H1 (cell line): ENCODE results near the gene OR6C65. TPM values are rescaled to one million over a fixed set of nuclear protein-coding genes. Genes with fewer than 3 reads are reported as not detected.

Experiments
- CTCF ChIA-PET: fragments of 300-600 bp; sonication (Branson Sonifier 250); formaldehyde crosslinking; loops from one replicate; lab custom pipeline; 2021; ENCODE audit not compliant: partially characterized antibody; lab: Charles Lee
- POLR2A ChIA-PET: fragments of 300-600 bp; sonication (Branson Sonifier 250); formaldehyde crosslinking; loops from one replicate; lab custom pipeline; 2021; ENCODE audit warnings: inconsistent platforms; ENCODE audit not compliant: partially characterized antibody; lab: Charles Lee
- DNase-seq, 2 experiments: peaks; one replicate each; pipeline versions ENCODE4 v3.0.0 to v3.0.0-alpha.2; 2010 to 2022; ENCODE audit warnings: low spot score in 2 of 2, low read depth in 1 of 2, mixed read lengths in 1 of 2
- FAIRE-seq: peaks from 2 replicates; lab custom pipeline; 2011; peaks lifted over from hg19 to GRCh38; lab: Jason Lieb, UNC
- H2AFZ ChIP-seq: 2 replicates; pipeline ENCODE4 v1.8.1; 2012; ENCODE audit warnings: low read length, inconsistent platforms
- H2AK5ac ChIP-seq: 2 replicates; pipeline ENCODE4 v1.6.1; 2013; ENCODE audit warnings: low read depth, low read length
- H2BK120ac ChIP-seq: replicated peaks from 2 replicates; pipeline ENCODE3; 2013; ENCODE audit warnings: low read depth, low read length, inconsistent platforms
- H2BK12ac ChIP-seq: 2 replicates; pipeline ENCODE4 v1.6.1; 2013; ENCODE audit warnings: low read depth, low read length
- H2BK15ac ChIP-seq: 2 replicates; pipeline ENCODE4 v1.6.1; 2013; ENCODE audit warnings: low read length
- H2BK20ac ChIP-seq: 2 replicates; pipeline ENCODE4 v1.6.1; 2013; ENCODE audit warnings: low read length
- H2BK5ac ChIP-seq: 2 replicates; pipeline ENCODE4 v1.6.1; 2013; ENCODE audit warnings: low read depth, low read length
- H3K14ac ChIP-seq: 2 replicates; pipeline ENCODE4 v1.6.1; 2013; ENCODE audit warnings: inconsistent platforms; ENCODE audit not compliant: insufficient read length
- H3K18ac ChIP-seq: 2 replicates; pipeline ENCODE4 v1.6.1; 2013; ENCODE audit warnings: low read length; ENCODE audit errors: extremely low read depth
- H3K23ac ChIP-seq: 2 replicates; pipeline ENCODE4 v1.6.1; 2013; ENCODE audit warnings: inconsistent platforms; ENCODE audit not compliant: insufficient read length
- H3K23me2 ChIP-seq: 2 replicates; pipeline ENCODE4 v1.6.1; 2013; ENCODE audit warnings: low read depth, low read length
- H3K27ac ChIP-seq: 2 replicates; pipeline ENCODE4 v1.6.1; 2011; ENCODE audit warnings: low read depth, low read length, inconsistent platforms
- H3K27me3 ChIP-seq, 4 experiments: replicated peaks in 1 of 4; 1 replicate in 1 of 4; 2 replicates in 3 of 4; pipeline versions ENCODE4 v1.6.1 to v1.8.1; 2011 to 2013; ENCODE audit warnings: low read length in 3 of 4, mild to moderate bottlenecking in 3 of 4, inconsistent platforms in 2 of 4, mixed read lengths in 2 of 4, moderate library complexity in 1 of 4; ENCODE audit not compliant: control insufficient read depth in 3 of 4, insufficient read depth in 3 of 4; ENCODE audit errors: extremely low read depth in 1 of 4
- H3K36me3 ChIP-seq, 4 experiments: 2 replicates each; pipeline versions ENCODE4 v1.6.1 to v1.8.1; 2011 to 2013; ENCODE audit warnings: mild to moderate bottlenecking in 4 of 4, low read length in 3 of 4, moderate library complexity in 2 of 4, control low read depth in 1 of 4, inconsistent platforms in 1 of 4; ENCODE audit not compliant: insufficient read depth in 4 of 4, control insufficient read depth in 2 of 4
- H3K4ac ChIP-seq: replicated peaks from 2 replicates; pipeline ENCODE3; 2013; ENCODE audit warnings: low read length, low read depth, mixed read lengths, inconsistent platforms; ENCODE audit not compliant: insufficient read length
- H3K4me1 ChIP-seq, 4 experiments: replicated peaks in 1 of 4; 1 replicate in 1 of 4; 2 replicates in 3 of 4; pipeline versions ENCODE4 v1.6.1 to v1.8.1; 2011 to 2013; ENCODE audit warnings: low read length in 3 of 4, inconsistent platforms in 2 of 4, mixed read lengths in 1 of 4; ENCODE audit not compliant: insufficient read depth in 4 of 4, control insufficient read depth in 3 of 4
- H3K4me2 ChIP-seq, 2 experiments: 2 replicates each; pipeline versions ENCODE4 v1.6.1 to v1.8.1; 2011 to 2013; ENCODE audit warnings: low read depth in 2 of 2, low read length in 2 of 2, control low read depth in 1 of 2, inconsistent platforms in 1 of 2, mild to moderate bottlenecking in 1 of 2; ENCODE audit not compliant: insufficient read depth in 1 of 2
- H3K4me3 ChIP-seq, 4 experiments: fragments of 200-600, 300-600 bp in 1 of 4; sonication (generic), shearing (Covaris generic), sonication (Bioruptor Twin) in 1 of 4; 2 replicates each; pipeline versions ENCODE4 v1.5.1 to v1.8.1; 2011 to 2016; ENCODE audit warnings: low read length in 4 of 4, low read depth in 3 of 4, control low read depth in 2 of 4, inconsistent platforms in 2 of 4, mild to moderate bottlenecking in 2 of 4, mixed read lengths in 1 of 4, moderate library complexity in 1 of 4; ENCODE audit not compliant: insufficient read depth in 2 of 4; ENCODE audit errors: extremely low read depth in 1 of 4
- H3K56ac ChIP-seq: replicated peaks from 2 replicates; pipeline ENCODE3; 2013; ENCODE audit warnings: low read depth, mild to moderate bottlenecking, mixed read lengths, low read length, inconsistent platforms; ENCODE audit not compliant: insufficient read length
- H3K79me1 ChIP-seq: 2 replicates; pipeline ENCODE4 v1.6.1; 2013; ENCODE audit warnings: low read depth, low read length, control low read depth
- H3K79me2 ChIP-seq, 2 experiments: 2 replicates each; pipeline versions ENCODE4 v1.6.1 to v1.8.1; 2012 to 2013; ENCODE audit warnings: low read length in 2 of 2, mild to moderate bottlenecking in 2 of 2, inconsistent platforms in 1 of 2; ENCODE audit not compliant: insufficient read depth in 2 of 2, control insufficient read depth in 1 of 2
- H3K9ac ChIP-seq, 4 experiments: replicated peaks in 1 of 4; 1 replicate in 1 of 4; 2 replicates in 3 of 4; pipeline versions ENCODE4 v1.6.1 to v1.8.1; 2011 to 2013; ENCODE audit warnings: low read depth in 3 of 4, low read length in 3 of 4, control low read depth in 2 of 4, mild to moderate bottlenecking in 2 of 4, moderate library complexity in 2 of 4, inconsistent platforms in 1 of 4; ENCODE audit errors: extremely low read depth in 1 of 4
- H3K9me3 ChIP-seq, 2 experiments: 2 replicates each; pipeline versions ENCODE4 v1.6.1 to v1.8.1; 2012 to 2013; ENCODE audit warnings: mild to moderate bottlenecking in 2 of 2, moderate library complexity in 2 of 2, control low read depth in 1 of 2, inconsistent platforms in 1 of 2, low read depth in 1 of 2, low read length in 1 of 2, mixed read lengths in 1 of 2; ENCODE audit not compliant: insufficient read depth in 2 of 2
- H4K20me1 ChIP-seq, 2 experiments: replicated peaks in 1 of 2; 2 replicates each; pipeline versions ENCODE3 to v1.8.1; 2011 to 2013; ENCODE audit warnings: inconsistent platforms in 2 of 2, low read length in 2 of 2, mild to moderate bottlenecking in 1 of 2; ENCODE audit not compliant: insufficient read depth in 2 of 2, control insufficient read depth in 1 of 2
- H4K5ac ChIP-seq: 2 replicates; pipeline ENCODE4 v1.6.1; 2013; ENCODE audit warnings: low read length, low read depth, mixed read lengths, inconsistent platforms; ENCODE audit not compliant: insufficient read length
- H4K8ac ChIP-seq: 2 replicates; pipeline ENCODE4 v1.8.0; 2013; ENCODE audit warnings: mild to moderate bottlenecking, moderate library complexity, low read length, inconsistent platforms; ENCODE audit not compliant: insufficient read depth; ENCODE audit errors: extremely low read depth
- H4K91ac ChIP-seq: replicated peaks from 2 replicates; pipeline ENCODE3; 2013; ENCODE audit warnings: low read length, mixed read lengths, inconsistent platforms; ENCODE audit not compliant: insufficient read length
- BACH1 ChIP-seq: IDR thresholded peaks from 2 replicates; pipeline ENCODE4 v1.6.1; 2012; ENCODE audit warnings: low read length, improper control_type of control experiment
- CHD2 ChIP-seq: IDR thresholded peaks from 2 replicates; pipeline ENCODE4 v1.6.1; 2012; ENCODE audit warnings: low read length, improper control_type of control experiment
- GTF2F1 ChIP-seq: IDR thresholded peaks from 2 replicates; pipeline ENCODE4 v1.6.1; 2012; ENCODE audit warnings: low read depth, low read length, improper control_type of control experiment, borderline replicate concordance
- SP4 ChIP-seq: IDR thresholded peaks from 2 replicates; pipeline ENCODE4 v1.6.1; 2012; ENCODE audit warnings: low read length, inconsistent platforms
- SUZ12 ChIP-seq: fragments of 200-600 bp; sonication (generic); IDR thresholded peaks from 2 replicates; pipeline ENCODE4 v1.6.1; 2012; ENCODE audit warnings: mild to moderate bottlenecking, inconsistent platforms, low read length, moderate library complexity, mixed read lengths
- TAF1 ChIP-seq: IDR thresholded peaks from 2 replicates; pipeline ENCODE4 v1.6.1; 2011; ENCODE audit warnings: mild to moderate bottlenecking, low read depth, low read length
- WGBS, 2 experiments: shearing (Covaris generic) in 1 of 2; methylation state at CpG; one replicate each; pipeline versions ENCODE4 v1.1.6 to v1.1.7; 2013 to 2015; ENCODE audit warnings: low lambda C conversion rate in 2 of 2, mixed read lengths in 2 of 2, inconsistent platforms in 1 of 2, low coverage in 1 of 2, missing lambda C conversion rate in 1 of 2; ENCODE audit not compliant: insufficient replicate concordance in 2 of 2, insufficient coverage in 1 of 2, insufficient read length in 1 of 2; ENCODE audit errors: extremely low coverage in 1 of 2, missing lambda C conversion rate in 1 of 2; 5-methylcytosine and 5-hydroxymethylcytosine counted together
- polyA plus RNA-seq, 7 experiments: library from polyadenylated mRNA; depleted of rRNA in 3 of 7; stranded (reverse) in 5 of 7; unstranded in 2 of 7; fragments of >200 nt in 5 of 7; fragments of 200-250 nt in 2 of 7; gene quantifications; 1 replicate in 5 of 7; 2 replicates in 1 of 7; 4 replicates in 1 of 7; pipeline versions ENCODE4 v1.2.1 to v1.2.3, GENCODE V29; 2011 to 2013; ENCODE audit warnings: missing spikeins in 2 of 7, mixed read lengths in 2 of 7
- total RNA-seq: library from RNA; stranded (reverse); fragmentation: NEBNext Ultra II Directional; extraction: Animal tissue kit (Norgen Biotek cat#: 25700); gene quantifications from 2 replicates; pipeline ENCODE4 v1.2.1, GENCODE V29; 2021

OR6C65 gene
- total and polyA plus RNA-seq, 2 of the 8 experiments (the other 6 are each of a cell fraction or from before 2014, with no cell fraction given) = not detected

DNA sequence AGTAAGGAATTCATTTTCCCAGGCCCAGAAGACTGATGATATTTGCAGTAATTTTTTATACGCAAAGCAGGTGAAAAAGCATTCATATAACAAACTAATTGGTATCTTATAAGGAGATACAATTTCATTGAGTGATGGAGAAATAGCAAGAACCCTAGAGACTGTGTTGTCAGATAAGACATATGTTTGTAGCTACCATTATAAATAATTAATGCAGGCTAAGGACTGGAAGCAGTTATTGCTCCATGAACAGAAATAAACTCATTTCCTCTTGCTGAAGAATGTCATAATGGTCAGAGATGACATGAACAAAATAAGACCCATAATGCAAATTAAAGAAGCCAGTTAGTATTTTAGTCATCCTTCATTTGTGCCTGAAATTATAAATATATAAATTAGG lies 45.0 kb downstream of the OR6C65 start:
- no peak overlapping the region for H3K9ac ChIP-seq
- DNase-seq = no peak
- POLR2A ChIA-PET = no interaction called here
- no peaks in the 10 kb centered on the region for H3K79me1 ChIP-seq
- H4K8ac ChIP-seq = no peak overlapping the region
- no peak overlapping the region for H3K56ac ChIP-seq
- no peaks in the 10 kb centered on the region for H3K4me1 ChIP-seq
- no peaks in the 10 kb centered on the region for H4K20me1 ChIP-seq
- no peak overlapping the region for H2BK20ac ChIP-seq
- no peak overlapping the region for H2BK15ac ChIP-seq
- H3K23me2 ChIP-seq = no peaks in the 10 kb centered on the region
- no peak overlapping the region for H3K23ac ChIP-seq
- 86% methylated on average over 1 of the region's 1 CpG; no CpG with 5 or more reads in 1 of the 2 experiments for WGBS, 2 experiments
- no peak overlapping the region for H3K18ac ChIP-seq
- no peak overlapping the region for H2AFZ ChIP-seq
- no peak overlapping the region for H3K4ac ChIP-seq
- no peaks in the 10 kb centered on the region for H3K36me3 ChIP-seq
- FAIRE-seq = no peak
- no peaks in the 10 kb centered on the region for H3K9me3 ChIP-seq
- H4K5ac ChIP-seq = no peak overlapping the region
- H3K4me3 ChIP-seq = no peak overlapping the region
- H2BK5ac ChIP-seq = no peak overlapping the region
- H4K91ac ChIP-seq = no peak overlapping the region
- no peak overlapping the region for H3K14ac ChIP-seq
- no peak overlapping the region for H3K4me2 ChIP-seq
- no peak overlapping the region for H3K27ac ChIP-seq
- CTCF ChIA-PET = interaction anchor here (0.9 to 2.0 kb wide), 5 partner anchors 10 to 257 kb away, joined by 3 to 17 read pairs (median 3); partner anchors contain the start of gene OR6C70
- H3K27me3 ChIP-seq = no peaks in the 10 kb centered on the region
- TF ChIP-seq BACH1 (no peak), SP4 (no peak), GTF2F1 (no peak), TAF1 (no peak), SUZ12 (no peak), CHD2 (no peak)
- no peak overlapping the region for H2BK12ac ChIP-seq
- H2AK5ac ChIP-seq = no peak overlapping the region
- no peaks in the 10 kb centered on the region for H3K79me2 ChIP-seq
- H2BK120ac ChIP-seq = no peak overlapping the region
